ENCODE data around the gene KIAA1586.
"Not testable (repeated sequence)": the region's sequence is repeated elsewhere in the genome, so short reads cannot be mapped to it uniquely, and the experiment has no call there.

The KIAA1586 gene

DNA sequence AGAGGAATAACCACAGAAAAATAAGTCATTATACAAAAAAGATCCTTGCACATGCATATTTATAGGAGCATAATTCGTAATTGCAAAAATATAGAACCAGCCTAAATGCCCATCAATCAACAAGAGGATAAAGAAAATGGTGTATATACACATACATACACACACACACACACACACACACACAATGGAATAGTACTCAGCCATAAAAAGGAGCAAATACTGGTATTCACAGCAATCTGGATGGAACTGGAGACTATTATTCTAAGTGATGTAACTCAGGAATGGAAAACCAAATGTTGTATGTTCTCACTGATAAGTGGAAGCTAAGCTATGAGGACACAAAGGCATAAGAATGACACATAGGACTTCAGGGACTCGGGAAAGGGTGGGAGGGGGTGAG is 1.9 kb upstream of the KIAA1586 start:
- no peak for DNase-seq (ENCODE audit: low read depth)

DNA sequence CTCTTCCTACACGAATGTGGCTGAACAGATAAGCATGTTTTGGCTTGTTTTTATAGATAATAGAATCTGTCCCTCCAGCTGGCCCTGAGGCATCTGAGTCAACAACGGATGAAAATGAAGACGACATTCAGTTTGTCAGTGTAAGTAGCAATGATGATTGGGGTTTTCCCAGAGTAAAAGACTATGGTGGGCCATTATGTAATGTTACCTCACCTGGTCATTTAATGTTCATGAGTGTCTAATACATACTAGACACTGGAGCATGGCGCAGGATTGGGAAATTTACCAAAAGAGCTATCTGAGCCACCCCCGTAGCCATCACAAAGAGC is 728 bp downstream of the KIAA1586 start:
- DNase-seq (ENCODE audit: low read depth) = not testable (repeated sequence)

DNA sequence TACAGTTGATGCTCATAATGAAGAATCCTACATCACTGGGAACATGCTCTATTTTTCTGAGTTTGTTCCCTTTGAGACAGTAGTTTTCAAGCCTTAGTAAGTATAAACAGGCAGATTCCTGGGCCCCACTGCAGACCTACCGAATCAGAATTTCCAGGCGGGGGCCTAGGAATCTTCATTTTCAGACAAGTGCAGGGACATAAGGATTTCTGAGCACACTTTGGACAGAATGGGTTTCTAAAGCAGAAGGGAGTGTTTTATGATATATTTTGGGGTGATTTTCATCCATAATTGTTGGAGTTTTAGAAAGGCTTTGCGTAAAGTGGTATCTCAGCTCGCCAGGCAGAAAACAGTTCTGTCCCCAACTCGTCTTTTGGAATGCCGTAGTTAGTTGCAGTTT is 1.4 kb downstream of the KIAA1586 start:
- DNase-seq (ENCODE audit: low read depth) = not testable (repeated sequence)

DNA sequence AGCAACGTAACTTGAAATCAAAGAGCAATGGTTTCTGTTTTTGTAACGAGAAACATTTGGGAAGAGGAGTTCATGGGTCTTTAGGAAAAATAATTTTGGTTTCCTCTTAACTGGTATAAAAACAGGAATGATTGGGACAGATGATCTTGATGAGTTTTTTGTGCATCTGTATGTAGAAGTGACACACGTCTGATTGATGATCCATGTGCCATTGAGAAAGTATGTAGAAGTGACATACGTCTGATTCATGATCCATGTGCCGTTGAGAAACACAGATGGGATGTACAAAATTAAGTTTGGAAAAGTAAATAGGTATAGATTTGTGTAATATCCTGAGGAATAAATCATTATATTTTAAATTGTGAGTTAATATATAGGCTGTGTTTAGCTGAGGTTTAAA is 2.1 kb downstream of the KIAA1586 start:
- DNase-seq (ENCODE audit: low read depth) = no peak

DNA sequence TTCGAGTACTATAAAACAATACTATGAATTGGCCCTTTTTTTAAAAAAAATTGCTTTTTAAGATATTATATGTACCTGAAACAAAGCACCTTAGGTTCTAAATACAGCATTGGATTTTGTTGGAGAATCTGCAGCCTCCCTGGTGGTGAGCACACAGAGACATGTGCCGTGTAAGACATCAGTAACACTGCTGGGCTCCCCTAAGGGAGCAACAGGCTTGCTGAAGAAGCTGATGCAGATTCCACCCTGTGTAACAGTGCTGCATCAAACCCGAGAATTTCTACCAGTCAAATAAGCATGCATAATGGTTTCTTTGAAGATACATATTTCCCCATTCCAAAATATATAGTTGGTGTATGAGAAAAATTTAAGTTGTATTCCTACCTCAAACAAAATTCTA is 17.4 kb downstream of the KIAA1586 start:
- no peak for DNase-seq (ENCODE audit: low read depth)

DNA sequence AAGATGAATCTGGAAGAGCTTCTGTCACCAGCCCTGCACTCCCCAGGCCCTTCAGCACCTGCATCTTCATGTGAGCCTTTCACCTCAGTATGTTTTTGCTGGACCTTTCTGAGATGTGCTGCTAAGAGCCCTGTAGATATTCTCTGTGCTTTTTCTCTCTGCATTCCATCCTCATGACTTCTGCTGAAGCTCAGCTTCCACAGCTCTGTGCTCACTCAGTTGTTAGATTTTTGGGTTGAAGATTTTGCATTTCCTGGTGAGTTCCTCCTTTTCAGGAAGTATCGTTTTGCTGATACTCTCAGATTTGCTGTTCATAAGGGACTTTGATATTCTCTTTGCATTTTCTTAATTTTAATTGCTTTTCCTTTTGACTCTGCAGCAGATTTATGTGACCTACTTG is 18.3 kb downstream of the KIAA1586 start:
- peak; percentile 45 for DNase-seq (ENCODE audit: low read depth)

DNA sequence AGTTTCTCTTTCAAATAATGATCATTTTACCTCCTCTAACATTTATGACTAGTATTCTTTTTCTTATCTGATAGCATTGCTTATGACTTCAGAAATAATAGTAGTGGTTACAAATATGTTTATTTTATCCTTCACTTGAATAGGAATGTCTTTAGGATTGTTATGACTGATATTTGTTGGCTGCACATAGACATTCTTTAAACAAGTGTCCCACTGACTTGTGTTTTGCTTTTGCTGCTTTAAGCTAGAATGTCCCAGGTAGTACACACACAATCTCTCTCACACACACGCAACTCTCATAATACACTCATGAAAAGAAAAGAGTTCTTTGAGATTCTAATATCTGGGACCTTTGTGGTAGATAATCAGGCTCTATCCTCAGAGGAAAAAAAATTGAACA is 21.6 kb downstream of the KIAA1586 start:
- DNase-seq (ENCODE audit: low read depth) = peak; percentile 64

DNA sequence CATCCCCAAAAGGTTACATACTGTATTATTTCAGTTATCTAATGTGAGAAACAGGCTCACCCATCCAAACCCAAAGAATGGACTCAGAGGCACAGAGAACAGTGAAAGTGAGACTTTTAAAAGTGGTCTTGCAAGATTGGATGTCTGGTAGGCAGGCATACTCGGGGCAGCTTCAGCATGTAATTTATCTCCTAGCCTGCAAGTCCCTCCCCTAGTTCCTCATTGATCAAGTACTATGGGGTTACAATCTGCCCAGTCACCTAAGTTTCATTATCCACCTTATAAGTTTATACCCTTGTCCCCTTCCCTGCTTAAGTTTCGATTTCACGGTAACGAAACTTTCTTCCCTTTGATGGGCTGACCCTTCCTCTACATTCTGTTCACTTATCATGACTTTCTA is 22.7 kb downstream of the KIAA1586 start:
- DNase-seq (ENCODE audit: low read depth) = no peak

DNA sequence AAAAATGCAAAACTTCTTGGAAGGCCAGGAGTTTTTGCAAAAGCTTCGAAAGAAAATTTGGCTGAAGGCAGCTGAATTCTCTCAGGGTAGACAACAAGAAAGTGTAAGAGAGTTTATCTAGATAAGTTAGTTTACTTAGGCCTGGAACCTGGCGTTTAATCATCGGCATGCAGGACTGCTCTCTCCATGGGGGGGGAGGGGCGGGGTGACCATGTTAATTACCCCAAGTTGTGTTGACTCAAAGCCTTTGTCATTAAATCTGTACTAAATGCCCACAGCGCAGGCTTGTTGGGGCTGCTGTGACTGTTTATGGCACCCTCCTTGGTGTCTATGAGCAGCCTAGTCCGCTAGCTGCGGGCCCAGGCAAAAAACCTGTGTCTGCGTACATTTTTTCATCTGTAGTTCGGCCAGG is 23.4 kb downstream of the KIAA1586 start:
- DNase-seq (ENCODE audit: low read depth) = no peak

DNA sequence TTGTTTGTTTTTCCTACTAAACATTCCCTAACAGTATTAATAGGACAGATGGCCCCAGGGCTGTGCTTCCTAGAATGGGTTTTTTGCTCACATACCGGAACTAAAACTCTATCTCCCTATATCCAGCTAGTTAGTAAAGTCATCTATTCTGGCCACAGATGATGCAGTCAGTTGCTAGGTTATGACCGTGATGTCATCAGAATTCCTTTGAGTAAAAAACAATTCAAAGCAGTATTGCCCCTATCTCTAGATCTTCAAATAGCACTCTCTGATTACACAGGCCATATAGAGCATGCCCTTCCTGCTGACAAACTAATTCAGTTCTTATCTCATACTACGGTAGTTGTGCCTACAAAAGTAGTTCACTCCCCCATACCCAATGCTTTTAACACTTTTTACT is 25.6 kb downstream of the KIAA1586 start:
- DNase-seq (ENCODE audit: low read depth) = peak; percentile 14

DNA sequence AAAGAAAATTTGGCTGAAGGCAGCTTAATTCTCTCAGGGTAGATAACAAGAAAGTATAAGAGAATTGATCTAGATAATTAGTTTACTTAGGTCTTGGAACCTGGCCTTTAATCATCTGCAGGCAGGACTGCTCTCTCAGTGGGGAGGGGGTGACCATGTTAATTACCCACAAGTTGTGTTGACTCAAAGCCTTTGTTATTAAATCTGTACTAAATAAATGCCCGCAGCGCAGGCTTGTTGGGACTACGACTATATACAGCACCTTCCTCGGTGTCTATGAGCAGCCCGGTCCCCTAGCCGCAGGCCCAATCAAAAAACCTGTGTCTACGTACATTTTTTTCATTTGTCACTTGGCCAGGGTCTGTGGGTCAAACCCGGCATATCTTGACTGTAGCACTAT is 27.9 kb downstream of the KIAA1586 start:
- no peak for DNase-seq (ENCODE audit: low read depth)

DNA sequence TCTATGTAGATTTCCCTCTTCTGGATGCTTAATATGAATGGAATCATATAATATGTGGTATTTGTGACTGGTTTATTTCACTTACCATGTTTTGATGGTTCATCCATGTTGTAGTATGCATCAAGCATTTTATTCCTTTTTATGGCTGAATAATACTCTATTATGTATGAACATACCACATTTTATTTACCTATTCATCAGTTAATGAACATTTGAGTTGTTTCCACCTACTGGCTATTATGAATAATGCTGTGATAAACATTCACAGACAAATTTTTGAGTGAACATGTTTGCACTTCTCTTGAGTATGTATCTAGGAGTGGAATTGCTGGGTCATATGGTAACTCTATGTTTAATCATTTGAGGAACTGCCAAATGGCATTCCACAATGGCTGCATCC is 28.6 kb downstream of the KIAA1586 start:
- peak; percentile 10 for DNase-seq (ENCODE audit: low read depth)

DNA sequence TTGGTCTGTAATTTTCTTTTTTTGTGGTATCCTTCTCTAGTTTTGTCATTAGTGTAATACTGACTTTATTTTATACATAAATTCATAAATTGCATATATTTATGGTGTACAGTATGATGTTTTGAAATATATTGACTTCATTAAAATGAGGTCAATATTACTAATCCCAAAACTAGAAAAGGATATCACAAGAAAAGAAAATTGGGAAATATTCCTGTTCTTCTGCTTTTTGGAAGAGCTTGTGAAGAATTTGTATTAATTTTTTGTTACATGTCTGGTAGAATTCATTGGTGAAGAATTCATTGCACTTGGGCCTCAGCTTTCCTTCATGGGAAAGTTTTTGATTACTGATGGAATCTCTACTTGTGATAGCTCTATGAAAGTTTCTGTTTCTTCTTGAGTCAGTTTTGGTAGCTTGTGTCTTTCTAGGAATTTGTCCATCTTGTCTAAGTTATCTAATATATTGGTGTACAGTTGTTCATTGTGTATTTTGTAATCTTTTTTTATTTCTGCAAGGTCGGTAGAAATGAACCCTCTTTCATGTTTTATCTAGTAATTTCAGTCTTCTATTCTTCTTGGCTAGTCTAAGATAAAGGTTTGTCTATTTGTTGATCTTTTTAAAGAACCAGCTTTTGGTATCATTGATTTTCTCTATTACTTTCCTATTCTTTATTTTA is 32.2 kb downstream of the KIAA1586 start:
- no peak for DNase-seq (ENCODE audit: low read depth)

DNA sequence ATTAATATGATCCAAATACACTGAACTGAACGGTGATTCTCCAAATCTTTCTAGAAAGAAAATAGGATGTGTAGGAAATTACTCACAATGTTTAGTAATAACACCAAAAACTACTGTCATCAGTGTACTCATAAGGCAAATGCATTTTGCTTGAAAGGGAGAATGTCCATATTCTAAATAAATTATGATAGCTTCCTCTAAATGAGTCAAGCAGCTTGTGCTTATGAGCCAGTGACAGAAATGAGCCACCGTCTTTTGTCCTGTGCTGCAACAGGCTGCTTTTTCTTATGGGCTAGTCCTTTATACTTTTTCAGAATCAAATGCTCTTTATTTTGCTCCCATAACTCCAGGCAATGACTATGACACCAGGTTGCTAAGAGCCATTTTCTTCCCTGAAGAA is 39.0 kb downstream of the KIAA1586 start:
- no peak for DNase-seq (ENCODE audit: low read depth)

DNA sequence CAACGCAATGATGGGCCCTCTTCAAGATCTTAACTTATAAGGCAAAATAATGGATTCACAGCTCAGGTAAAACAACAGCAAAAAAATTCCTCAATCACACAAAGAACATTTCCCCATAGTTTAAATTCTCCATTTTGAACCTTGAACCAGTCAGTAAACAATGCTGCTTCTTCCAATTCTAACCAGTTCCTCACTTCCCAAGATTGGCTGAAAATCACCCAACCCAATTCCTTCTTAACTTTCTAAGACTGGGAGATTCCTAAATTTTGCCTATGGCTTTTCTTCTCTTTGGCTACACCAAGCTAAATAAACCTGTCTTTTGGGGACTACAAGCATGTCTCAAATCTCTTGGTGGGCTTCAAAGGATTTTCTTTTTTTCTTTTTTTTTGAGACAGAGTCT is 40.4 kb downstream of the KIAA1586 start:
- no peak for DNase-seq (ENCODE audit: low read depth)

DNA sequence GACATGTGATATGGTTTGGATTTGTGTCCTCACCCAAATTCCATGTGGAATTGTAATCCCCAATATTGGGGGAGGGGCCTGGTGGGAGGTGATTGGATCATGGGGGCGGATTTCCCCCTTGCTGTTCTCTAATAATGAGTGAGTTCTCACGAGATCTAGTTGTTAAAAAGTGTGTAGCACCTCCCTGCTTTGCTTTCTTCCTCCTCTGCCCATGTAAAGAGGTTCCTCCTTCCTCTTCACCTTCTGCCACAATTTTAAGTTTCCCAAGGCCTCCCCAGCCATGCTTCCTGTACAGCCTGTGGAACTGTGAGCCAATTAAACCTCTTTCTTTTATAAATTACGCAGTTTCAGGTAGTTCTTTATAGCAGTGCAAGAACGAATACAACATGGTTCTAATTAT is 41.4 kb downstream of the KIAA1586 start:
- no peak for DNase-seq (ENCODE audit: low read depth)

DNA sequence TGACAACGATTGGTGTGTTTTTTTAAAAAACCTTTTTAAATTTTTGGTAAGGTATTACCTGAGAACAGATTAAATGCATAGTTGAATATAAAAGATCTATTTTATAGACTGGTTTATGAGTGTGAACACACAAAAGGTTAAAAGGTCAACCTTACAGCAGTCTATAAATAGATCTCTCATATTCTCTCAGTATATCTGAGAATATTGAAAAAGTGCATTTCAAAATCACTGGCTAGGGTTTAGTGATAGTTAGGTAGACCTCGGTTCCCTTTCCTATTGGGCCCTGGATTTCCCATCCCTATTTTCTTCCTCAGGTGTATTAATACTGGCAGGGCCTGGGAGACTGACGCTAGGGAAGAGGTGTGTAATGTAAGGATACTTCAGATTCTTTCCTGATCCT is 42.8 kb downstream of the KIAA1586 start:
- no peak for DNase-seq (ENCODE audit: low read depth)

DNA sequence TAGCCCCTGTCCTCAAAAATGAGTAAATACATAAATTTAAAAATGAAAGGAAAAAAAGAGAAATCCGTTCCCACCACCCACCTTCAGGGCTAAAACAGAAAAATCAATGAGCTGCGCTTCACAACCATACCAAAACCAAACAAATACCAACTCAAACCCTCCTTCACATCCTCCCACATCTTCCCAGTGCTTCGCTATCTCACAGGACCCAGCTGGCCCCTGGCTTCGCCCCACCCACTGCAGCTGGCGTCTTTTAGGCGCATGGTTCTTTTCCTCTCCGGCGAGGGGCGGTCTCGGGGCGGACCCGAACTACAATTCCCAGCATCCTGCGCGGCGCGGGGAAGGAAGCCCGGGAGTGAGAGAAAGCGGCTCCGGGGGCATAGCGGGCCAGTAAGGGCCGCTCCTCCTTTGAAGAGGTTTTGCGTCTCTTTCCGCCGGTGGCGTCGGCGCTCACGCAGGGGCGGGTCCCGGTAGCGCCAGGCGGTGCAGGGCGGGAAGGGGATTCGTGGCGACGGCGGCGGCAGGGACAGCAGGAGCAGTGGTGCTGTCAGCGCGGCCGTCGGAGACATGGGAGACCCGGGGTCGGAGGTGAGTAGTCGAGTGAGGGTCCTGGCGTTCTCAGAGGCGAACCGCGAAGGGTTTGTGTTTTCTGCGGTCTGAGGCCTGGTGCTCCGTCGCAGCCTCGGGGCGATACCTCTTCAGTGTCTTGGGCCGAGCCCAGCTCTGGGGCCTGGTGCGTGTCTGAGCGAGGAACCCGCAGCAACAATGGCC is 43.4 kb downstream of the KIAA1586 start, which contains the start of gene ZNF451:
ZNF451 (plus strand) TSS at position 502 of the 771 bp plus-strand sequence; CDS start at position 568, 66 bp downstream.
- DNase-seq (ENCODE audit: low read depth) = peak; percentile 98

DNA sequence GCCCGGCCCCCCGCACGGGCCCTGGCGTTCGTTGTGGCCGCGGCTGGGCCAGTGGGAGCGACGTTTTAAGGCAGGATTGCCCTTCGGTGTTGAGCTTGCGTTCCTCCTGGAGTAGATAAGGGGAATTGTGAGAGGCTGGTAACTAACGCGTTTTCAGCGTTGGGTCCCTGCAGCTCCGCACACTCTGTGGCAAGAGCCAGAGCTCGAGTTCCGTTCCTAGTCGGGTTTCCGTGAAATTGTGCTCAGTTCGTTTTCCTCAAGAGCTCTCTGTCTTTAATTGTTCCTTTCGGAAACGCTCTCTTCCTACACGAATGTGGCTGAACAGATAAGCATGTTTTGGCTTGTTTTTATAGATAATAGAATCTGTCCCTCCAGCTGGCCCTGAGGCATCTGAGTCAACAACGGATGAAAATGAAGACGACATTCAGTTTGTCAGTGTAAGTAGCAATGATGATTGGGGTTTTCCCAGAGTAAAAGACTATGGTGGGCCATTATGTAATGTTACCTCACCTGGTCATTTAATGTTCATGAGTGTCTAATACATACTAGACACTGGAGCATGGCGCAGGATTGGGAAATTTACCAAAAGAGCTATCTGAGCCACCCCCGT is 44.1 kb downstream of the KIAA1586 start:
- not testable (repeated sequence) for DNase-seq (ENCODE audit: low read depth)

DNA sequence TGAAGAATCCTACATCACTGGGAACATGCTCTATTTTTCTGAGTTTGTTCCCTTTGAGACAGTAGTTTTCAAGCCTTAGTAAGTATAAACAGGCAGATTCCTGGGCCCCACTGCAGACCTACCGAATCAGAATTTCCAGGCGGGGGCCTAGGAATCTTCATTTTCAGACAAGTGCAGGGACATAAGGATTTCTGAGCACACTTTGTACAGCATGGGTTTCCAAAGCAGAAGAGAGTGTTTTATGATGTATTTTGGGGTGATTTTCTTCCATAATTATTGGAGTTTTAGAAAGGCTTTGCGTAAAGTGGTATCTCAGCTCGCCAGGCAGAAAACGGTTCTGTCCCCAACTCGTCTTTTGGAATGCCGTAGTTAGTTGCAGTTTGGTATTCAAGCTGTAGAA is 44.9 kb downstream of the KIAA1586 start:
- DNase-seq (ENCODE audit: low read depth) = not testable (repeated sequence)

DNA sequence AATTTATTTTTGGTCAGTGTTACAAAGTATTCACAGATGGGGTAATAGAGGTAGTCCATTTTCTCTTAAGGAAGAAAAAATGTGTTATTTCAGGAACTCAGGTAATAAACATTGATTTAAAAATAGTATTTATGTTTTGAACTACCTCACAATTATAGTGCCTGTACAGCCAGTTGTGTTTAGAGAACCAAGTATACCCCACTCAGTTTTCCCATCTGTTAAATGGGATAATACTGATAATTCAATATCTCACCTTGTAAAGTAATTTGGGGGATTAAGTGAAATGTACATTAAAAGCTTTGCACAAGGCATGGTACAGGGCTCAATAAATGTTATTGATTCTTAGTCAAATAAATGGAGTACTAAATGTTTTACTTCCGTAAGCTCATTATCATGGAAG is 48.2 kb downstream of the KIAA1586 start:
- DNase-seq (ENCODE audit: low read depth) = no peak

DNA sequence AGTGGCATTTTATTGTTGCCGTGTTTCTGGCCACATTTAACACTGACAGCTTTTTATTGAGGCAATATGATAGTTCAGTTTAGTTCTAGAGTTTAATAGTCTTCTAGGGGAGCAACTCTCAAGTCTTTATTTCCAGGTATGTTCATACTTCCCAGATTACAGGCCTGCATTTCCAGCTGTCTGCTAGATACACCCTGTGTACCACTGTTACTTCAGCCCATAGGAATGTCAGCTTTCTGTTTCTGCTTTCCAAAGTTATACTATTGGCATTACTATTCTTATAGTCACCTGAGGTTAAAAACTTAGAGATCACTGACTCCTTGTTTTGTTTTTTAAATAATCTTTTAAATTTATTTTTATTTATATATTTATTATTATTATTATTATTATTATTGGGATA is 51.1 kb downstream of the KIAA1586 start:
- peak; percentile 54 for DNase-seq (ENCODE audit: low read depth)

DNA sequence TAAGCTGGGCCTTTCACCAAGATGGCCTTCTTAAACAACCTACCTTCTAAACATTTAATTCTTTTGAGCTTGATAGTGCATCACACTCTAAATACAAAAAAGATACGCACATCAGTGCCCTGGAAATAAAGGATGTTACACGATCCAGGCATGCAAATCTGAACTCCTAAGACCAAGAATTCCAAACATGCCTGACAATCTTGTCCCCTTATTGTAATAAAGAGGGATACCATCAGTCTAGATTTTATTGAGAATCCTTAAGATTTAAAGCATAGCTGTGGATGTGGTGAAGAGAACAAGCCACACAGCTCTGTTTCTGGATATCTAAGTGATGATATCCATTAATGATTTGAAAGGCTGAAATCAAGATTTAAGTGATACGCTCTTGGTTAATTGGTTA is 56.5 kb downstream of the KIAA1586 start:
- no peak for DNase-seq (ENCODE audit: low read depth)

All from iris pigment epithelial cell (primary cell).